Measurements from ENCODE around the gene MED27. TPM values are rescaled to one million over a fixed set of nuclear protein-coding genes. Genes with fewer than 3 reads are reported as not detected.

MED27 gene
- total RNA-seq, 1 donor, result 19.0 TPM

DNA sequence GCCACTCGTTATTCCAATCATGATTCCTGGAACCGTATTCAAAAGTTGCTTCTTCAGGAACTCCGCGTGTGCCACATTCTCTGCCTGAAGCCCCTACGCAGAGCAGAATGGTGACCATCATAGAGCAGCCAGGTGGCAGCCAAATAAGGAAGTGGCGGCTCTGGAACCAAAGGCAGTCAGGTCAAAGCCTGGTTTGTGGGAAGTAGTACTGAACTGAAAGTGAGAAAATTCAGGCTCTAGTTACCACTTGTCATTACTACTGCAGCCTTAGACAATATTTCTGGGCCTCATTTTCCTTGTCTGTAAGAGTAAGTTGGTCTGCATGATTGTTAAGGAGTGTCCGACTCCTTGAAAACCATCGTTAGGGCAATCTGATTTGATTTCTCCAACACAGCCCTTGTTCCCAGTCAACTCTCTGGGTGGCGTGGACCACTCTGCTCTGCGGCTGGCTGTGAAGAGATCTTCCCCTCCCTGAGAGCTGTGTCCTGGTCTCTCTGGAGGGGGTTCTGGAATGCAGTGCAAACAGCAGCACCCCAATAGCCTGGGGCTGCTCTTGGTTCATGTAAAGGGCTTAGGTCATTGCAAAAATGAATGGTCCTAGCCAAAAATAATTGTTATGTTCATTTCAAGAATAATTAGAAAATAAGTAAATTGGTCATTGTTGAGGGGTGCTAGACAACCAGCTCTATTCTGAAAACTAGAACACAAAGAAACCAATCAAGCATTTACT lies 102.4 kb downstream of the MED27 start:
- TF ChIP-seq, protein P1, sequence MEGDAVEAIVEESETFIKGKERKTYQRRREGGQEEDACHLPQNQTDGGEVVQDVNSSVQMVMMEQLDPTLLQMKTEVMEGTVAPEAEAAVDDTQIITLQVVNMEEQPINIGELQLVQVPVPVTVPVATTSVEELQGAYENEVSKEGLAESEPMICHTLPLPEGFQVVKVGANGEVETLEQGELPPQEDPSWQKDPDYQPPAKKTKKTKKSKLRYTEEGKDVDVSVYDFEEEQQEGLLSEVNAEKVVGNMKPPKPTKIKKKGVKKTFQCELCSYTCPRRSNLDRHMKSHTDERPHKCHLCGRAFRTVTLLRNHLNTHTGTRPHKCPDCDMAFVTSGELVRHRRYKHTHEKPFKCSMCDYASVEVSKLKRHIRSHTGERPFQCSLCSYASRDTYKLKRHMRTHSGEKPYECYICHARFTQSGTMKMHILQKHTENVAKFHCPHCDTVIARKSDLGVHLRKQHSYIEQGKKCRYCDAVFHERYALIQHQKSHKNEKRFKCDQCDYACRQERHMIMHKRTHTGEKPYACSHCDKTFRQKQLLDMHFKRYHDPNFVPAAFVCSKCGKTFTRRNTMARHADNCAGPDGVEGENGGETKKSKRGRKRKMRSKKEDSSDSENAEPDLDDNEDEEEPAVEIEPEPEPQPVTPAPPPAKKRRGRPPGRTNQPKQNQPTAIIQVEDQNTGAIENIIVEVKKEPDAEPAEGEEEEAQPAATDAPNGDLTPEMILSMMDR (IDR thresholded peaks at IDR 0.05; ENCODE audit: insufficient read depth, low read depth, low read length), result no peak
- no peak for DNase-seq (ENCODE audit: low read depth)
- H3K4me3 ChIP-seq (ENCODE audit: low read depth, low read length), result no peak overlapping the region

DNA sequence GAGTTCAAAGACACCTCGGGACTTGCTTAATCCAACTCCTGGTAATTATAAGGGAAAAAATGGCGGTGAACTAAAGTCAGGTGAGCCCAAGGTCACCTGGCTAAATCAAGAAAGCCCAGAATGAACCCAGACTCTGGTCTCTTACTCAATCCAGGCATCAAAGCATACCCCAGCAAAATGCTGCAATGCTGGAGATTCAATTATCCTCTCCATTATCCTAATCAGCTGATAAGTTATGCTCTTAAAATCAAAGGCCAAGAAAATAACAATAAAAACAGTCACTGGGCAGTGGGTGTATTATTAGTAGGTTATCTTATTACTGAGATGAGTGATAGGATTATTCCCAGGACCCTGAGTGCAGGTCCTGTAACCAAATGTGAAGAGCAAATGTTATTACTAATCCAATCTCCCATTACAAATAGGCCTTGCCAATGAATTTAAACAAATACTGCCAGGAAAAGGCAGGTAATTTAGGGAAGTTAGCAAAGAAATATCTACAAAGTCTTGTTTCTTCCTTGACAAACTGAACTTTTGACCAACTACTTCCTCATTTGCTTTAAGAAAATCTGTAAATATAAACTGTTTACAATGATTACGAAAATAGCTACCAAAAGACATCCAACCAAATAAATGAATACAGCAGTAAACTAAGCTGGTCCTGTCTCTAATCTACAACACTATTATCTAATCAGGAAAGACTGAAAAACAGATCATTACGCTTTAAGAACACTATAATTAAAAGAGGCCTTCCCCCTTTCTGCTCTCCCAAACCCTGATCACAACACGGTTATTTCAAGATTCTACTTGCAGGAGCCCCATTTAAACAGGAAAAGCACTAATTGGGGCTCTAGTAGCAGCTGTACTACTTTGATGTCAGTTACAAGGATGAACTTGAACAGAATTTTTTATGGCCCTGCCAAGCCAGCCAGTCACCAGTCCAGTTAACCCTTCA lies 103.2 kb downstream of the MED27 start:
- DNase-seq (ENCODE audit: low read depth), result no peak
- TF ChIP-seq, protein P1 (IDR thresholded peaks at IDR 0.05; ENCODE audit: insufficient read depth, low read depth, low read length), result no peak
- H3K4me3 ChIP-seq (ENCODE audit: low read depth, low read length), result no peak overlapping the region

DNA sequence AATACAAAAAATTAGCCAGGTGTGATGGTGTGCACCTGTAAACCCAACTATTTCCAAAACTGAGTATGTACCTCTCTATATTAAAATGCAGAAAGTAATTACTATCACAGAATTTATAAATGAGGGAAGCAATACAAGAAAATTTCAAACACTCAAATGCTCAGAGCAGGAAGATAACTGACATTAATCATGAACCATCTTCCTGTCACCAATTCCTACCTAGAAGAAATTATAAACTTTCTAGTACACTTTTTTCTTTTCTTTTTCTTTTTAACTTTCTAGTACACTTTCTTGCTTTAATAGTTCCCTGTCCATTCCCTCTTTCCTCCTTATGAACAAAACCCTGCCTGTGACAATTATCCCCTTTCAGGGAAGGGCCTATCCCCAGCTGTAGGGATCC lies 106.8 kb downstream of the MED27 start:
- no peak for DNase-seq (ENCODE audit: low read depth)
- no peak overlapping the region for H3K4me3 ChIP-seq (ENCODE audit: low read depth, low read length)
- TF ChIP-seq, protein P1 (IDR thresholded peaks at IDR 0.05; ENCODE audit: insufficient read depth, low read depth, low read length), result no peak

DNA sequence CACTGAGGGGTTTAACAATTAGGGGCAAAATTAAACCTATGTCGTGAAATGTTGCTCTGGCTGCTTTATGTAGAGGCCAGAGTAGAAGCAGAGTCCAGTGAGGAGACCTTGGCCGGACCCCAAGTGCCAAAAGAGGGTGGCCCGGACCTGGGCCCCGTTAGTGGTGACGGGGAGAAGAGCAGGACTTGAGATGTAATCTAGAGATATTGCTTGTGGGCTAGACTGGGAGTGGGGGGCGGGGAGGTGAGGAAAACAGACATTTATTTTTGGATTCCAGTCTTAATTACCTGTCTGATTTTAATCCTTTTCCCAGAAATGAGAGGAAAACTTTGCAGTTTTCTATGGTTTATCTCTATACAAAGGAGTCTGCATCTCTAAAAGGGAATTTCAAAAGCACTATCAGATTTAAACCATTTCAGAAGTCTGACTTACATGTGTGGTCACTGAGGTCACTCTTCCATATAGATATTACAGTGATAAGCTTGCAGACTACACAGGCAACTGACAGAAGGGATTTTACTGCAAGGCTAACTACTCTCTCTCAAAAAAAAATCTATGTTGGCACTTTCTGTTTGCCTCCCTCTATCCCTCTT lies 108.1 kb downstream of the MED27 start:
- DNase-seq (ENCODE audit: low read depth), result no peak
- no peak overlapping the region for H3K4me3 ChIP-seq (ENCODE audit: low read depth, low read length)
- TF ChIP-seq, protein P1 (IDR thresholded peaks at IDR 0.05; ENCODE audit: insufficient read depth, low read depth, low read length), result no peak

DNA sequence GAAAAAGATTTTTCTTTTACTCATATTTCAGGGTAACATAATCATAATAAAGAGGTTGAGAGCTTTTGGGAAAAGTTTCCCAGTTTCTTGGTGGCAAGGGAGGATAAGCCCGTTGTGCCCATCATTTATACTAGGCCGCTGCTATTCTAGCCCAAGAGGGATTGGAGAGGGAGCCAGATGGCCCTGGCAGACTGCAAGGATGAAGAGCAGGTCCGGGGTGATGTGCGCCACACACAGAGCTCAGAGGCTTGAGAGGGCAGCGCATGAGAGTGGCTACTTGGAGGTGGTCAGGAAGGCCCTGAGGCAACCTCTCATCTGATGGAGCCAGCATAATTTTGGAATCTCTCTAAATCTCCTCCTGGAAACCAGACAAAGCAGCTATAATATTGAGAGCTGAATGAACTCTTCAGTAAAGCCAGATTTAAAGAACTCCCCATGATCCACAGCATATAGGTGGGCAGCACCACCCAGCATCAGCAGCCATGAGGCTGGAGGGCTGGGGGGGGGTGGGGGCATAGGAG lies 110.1 kb downstream of the MED27 start:
- H3K4me3 ChIP-seq (ENCODE audit: low read depth, low read length), result no peak overlapping the region
- TF ChIP-seq, protein P1 (IDR thresholded peaks at IDR 0.05; ENCODE audit: insufficient read depth, low read depth, low read length), result no peak
- no peak for DNase-seq (ENCODE audit: low read depth)

- no peak for DNase-seq (ENCODE audit: low read depth)
- no peak overlapping the region for H3K4me3 ChIP-seq (ENCODE audit: low read depth, low read length)
Measured at GRCh38 chr9:131968632-131969031, 111.0 kb downstream of the MED27 start.

More at GRCh38 chr9:131968632-131969031, 111.0 kb downstream of the MED27 start:
- TF ChIP-seq, protein P1 (IDR thresholded peaks at IDR 0.05; ENCODE audit: insufficient read depth, low read depth, low read length), result no peak
